ENCODE data around the gene MECP2.

DNA sequence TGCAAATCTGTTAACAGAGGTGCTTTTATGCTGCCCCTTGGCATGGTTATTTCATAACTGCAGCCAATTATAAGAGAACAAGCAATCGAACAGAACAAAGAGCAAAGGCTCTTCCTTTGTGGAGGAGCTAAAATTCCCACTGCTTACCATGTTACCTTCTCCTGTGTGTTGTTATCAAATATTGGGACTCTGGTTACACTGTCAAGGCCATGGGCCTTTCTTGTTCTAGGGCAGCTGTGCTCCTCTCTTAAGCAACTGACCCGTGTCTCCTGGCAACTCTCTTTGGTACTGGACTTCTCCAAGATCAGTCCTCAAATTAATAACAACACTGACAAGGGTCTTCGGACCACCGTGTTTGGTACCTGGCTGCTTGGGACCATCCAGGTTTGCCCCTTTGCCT lies 34.4 kb upstream of the MECP2 start:
- TF ChIP-seq EZH2phosphoT487 (IDR thresholded peaks at IDR 0.05; ENCODE audit: borderline replicate concordance), result no peak
- TF ChIP-seq, protein P1, sequence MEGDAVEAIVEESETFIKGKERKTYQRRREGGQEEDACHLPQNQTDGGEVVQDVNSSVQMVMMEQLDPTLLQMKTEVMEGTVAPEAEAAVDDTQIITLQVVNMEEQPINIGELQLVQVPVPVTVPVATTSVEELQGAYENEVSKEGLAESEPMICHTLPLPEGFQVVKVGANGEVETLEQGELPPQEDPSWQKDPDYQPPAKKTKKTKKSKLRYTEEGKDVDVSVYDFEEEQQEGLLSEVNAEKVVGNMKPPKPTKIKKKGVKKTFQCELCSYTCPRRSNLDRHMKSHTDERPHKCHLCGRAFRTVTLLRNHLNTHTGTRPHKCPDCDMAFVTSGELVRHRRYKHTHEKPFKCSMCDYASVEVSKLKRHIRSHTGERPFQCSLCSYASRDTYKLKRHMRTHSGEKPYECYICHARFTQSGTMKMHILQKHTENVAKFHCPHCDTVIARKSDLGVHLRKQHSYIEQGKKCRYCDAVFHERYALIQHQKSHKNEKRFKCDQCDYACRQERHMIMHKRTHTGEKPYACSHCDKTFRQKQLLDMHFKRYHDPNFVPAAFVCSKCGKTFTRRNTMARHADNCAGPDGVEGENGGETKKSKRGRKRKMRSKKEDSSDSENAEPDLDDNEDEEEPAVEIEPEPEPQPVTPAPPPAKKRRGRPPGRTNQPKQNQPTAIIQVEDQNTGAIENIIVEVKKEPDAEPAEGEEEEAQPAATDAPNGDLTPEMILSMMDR (conservative IDR thresholded peaks at IDR 0.05; ENCODE audit: low read length), result no peak
